ENCODE measurements around the gene HTR1A. TPM values are rescaled to one million over a fixed set of nuclear protein-coding genes. Genes with fewer than 3 reads are reported as not detected.

The HTR1A gene
- not detected for total RNA-seq

DNA sequence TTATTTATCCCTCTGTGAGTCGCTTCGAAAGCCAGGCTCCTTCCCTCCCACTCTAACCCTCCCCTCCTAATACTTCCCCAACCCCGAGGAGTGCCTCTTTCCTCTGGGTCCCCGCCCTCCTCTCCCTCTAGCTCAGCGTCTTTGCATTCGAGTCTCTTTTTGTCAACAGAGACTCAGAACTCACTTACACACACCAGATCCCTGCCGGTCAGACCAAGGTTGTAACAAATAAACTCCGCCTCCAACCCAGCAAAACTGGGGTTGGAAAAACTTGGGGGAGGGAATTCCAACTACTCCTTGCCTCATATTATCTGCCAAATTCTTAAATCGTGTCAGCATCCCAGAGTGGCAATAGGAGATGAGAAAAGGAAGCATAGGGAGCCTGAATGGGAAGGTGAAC is at the start of gene HTR1A:
Gene HTR1A (minus strand): TSS at position 167 of the 400 bp plus-strand sequence. CDS start 726 bp downstream, outside the sequence.
- Histone ChIP-seq H3K9me3 (no peaks in the 10 kb centered on the region), H3K27ac (no peak within 1 kb of the TSS), H3K4me1 (no peaks in the 10 kb centered on the region), H3K36me3 (no peaks in the 10 kb centered on the region), H3K27me3 (peaks cover 17 to 18% of the 10 kb centered on the region in 2 donors), H3K4me3 (no peak within 1 kb of the TSS)
- DNase-seq (ENCODE audit: low spot score): no peak
- TF ChIP-seq, protein P1, sequence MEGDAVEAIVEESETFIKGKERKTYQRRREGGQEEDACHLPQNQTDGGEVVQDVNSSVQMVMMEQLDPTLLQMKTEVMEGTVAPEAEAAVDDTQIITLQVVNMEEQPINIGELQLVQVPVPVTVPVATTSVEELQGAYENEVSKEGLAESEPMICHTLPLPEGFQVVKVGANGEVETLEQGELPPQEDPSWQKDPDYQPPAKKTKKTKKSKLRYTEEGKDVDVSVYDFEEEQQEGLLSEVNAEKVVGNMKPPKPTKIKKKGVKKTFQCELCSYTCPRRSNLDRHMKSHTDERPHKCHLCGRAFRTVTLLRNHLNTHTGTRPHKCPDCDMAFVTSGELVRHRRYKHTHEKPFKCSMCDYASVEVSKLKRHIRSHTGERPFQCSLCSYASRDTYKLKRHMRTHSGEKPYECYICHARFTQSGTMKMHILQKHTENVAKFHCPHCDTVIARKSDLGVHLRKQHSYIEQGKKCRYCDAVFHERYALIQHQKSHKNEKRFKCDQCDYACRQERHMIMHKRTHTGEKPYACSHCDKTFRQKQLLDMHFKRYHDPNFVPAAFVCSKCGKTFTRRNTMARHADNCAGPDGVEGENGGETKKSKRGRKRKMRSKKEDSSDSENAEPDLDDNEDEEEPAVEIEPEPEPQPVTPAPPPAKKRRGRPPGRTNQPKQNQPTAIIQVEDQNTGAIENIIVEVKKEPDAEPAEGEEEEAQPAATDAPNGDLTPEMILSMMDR (IDR thresholded peaks at IDR 0.05): no peak

- DNase-seq (ENCODE audit: low spot score): no peak
- no peak overlapping the region for H3K4me3 ChIP-seq
- H3K36me3 ChIP-seq: no peaks in the 10 kb centered on the region
- TF ChIP-seq, protein P1 (IDR thresholded peaks at IDR 0.05): no peak
- H3K4me1 ChIP-seq: no peaks in the 10 kb centered on the region
- H3K27me3 ChIP-seq: no peaks in the 10 kb centered on the region
- no peak overlapping the region for H3K27ac ChIP-seq
- no peaks in the 10 kb centered on the region for H3K9me3 ChIP-seq
These were observed 41.7 kb upstream of the HTR1A start for GRCh38 chr5:64003966-64004365.

GRCh38 chr5:64000096-64000495 is 37.9 kb upstream of the HTR1A start:
- Histone ChIP-seq H3K4me3 (no peak overlapping the region), H3K4me1 (no peaks in the 10 kb centered on the region), H3K36me3 (no peaks in the 10 kb centered on the region), H3K9me3 (no peaks in the 10 kb centered on the region), H3K27ac (no peak overlapping the region), H3K27me3 (no peaks in the 10 kb centered on the region)
- TF ChIP-seq, protein P1 (IDR thresholded peaks at IDR 0.05): no peak
- no peak for DNase-seq (ENCODE audit: low spot score)

GRCh38 chr5:63987053-63987452 is 24.8 kb upstream of the HTR1A start:
- DNase-seq (ENCODE audit: low spot score): no peak
- H3K27ac ChIP-seq: no peak overlapping the region
- H3K36me3 ChIP-seq: no peaks in the 10 kb centered on the region
- H3K27me3 ChIP-seq: no peaks in the 10 kb centered on the region
- no peaks in the 10 kb centered on the region for H3K4me1 ChIP-seq
- H3K4me3 ChIP-seq: no peak overlapping the region
- H3K9me3 ChIP-seq: no peaks in the 10 kb centered on the region
- TF ChIP-seq, protein P1 (IDR thresholded peaks at IDR 0.05): no peak

GRCh38 chr5:63981864-63982263 is 19.6 kb upstream of the HTR1A start:
- Histone ChIP-seq H3K9me3 (peaks cover 0 to 2% of the 10 kb centered on the region in 2 donors), H3K4me1 (no peaks in the 10 kb centered on the region), H3K27ac (no peak overlapping the region), H3K36me3 (no peaks in the 10 kb centered on the region), H3K27me3 (no peaks in the 10 kb centered on the region), H3K4me3 (no peak overlapping the region)
- TF ChIP-seq, protein P1 (IDR thresholded peaks at IDR 0.05): no peak
- DNase-seq (ENCODE audit: low spot score): no peak

DNA sequence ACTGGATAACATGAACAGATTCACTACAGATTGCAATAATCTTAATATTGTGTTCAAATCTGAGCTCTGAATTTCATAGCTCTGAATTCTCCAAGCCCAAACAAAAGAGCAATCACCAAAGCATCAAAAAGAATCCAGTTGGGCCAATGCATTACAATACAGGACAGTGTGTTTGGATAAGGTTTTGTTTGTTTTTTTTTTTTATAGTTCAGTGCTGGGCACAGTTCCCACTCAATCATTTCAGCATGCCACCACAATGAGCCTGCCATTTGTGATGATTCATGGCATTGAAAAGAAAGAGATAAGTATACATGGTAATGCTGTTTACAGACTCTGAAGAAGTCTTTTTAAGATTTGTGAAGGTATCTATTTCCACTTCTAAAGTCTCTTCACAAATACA is 1.7 kb upstream of the HTR1A start:
- Histone ChIP-seq H3K9me3 (no peaks in the 10 kb centered on the region), H3K27me3 (peaks cover 17 to 18% of the 10 kb centered on the region in 2 donors), H3K4me3 (no peak overlapping the region), H3K36me3 (no peaks in the 10 kb centered on the region), H3K4me1 (no peaks in the 10 kb centered on the region), H3K27ac (no peak overlapping the region)
- DNase-seq (ENCODE audit: low spot score): no peak
- TF ChIP-seq, protein P1 (IDR thresholded peaks at IDR 0.05): no peak

All from right atrium auricular region (tissue), 2 donors.